Cardiac muscle cell (in vitro differentiated cells and primary cell): ENCODE data around the gene GATA3. TPM values are rescaled to one million over a fixed set of nuclear protein-coding genes. Genes with fewer than 3 reads are reported as not detected.

ENCODE experiments used
- DNase-seq, 2 donors: peaks; one replicate each; pipeline versions ENCODE4 v3.0.0 to v3.0.0-alpha.2; 2010 to 2017; ENCODE audit warnings: low read depth in 1 of 2, low spot score in 1 of 2
- H3K27ac ChIP-seq: fragments of 200-600 bp; sonication (generic); 2 replicates; pipeline ENCODE4 v1.5.1; 2016
- H3K27me3 ChIP-seq: fragments of 200-600 bp; sonication (generic); 2 replicates; pipeline ENCODE4 v1.6.0; 2016; ENCODE audit warnings: control low read depth
- H3K36me3 ChIP-seq: fragments of 200-600 bp; sonication (generic); 2 replicates; pipeline ENCODE4 v1.5.1; 2016; ENCODE audit warnings: control low read depth
- H3K4me1 ChIP-seq: fragments of 200-600 bp; sonication (generic); 2 replicates; pipeline ENCODE4 v1.8.1; 2017; ENCODE audit warnings: low read depth, mild to moderate bottlenecking, mixed run types
- H3K4me3 ChIP-seq: fragments of 200-600 bp; sonication (generic); 2 replicates; pipeline ENCODE4 v1.5.1; 2016; ENCODE audit warnings: mild to moderate bottlenecking
- H3K9me3 ChIP-seq: fragments of 200-600 bp; sonication (generic); 2 replicates; pipeline ENCODE4 v1.5.1; 2017; ENCODE audit warnings: low read depth, mild to moderate bottlenecking, control low read depth
- CTCF ChIP-seq: IDR thresholded peaks from 2 replicates; pipeline ENCODE4 v1.5.1; 2012; ENCODE audit warnings: low read depth, mild to moderate bottlenecking, low read length
- polyA plus RNA-seq: library from polyadenylated mRNA; unstranded; fragments of >200 nt; fragmentation: Nextera tagmentation; extraction: Ambion mirVana; gene quantifications from 2 replicates; pipeline ENCODE4 v1.2.1, GENCODE V29; 2016
- total RNA-seq: library from RNA; depleted of rRNA; stranded (reverse); fragments of >200 nt; gene quantifications from 2 replicates; pipeline ENCODE4 v1.2.3, GENCODE V29; 2016

Gene GATA3
- total and polyA plus RNA-seq, 2 experiments from 2014 or later, result 3.4 to 4.4 TPM

- no peaks in the 10 kb centered on the region for H3K4me1 ChIP-seq
- H3K36me3 ChIP-seq, result no peaks in the 10 kb centered on the region
- no peak for TF ChIP-seq CTCF
- no peak for DNase-seq
- peaks cover 79% of the 10 kb centered on the region for H3K27me3 ChIP-seq
- no peaks in the 10 kb centered on the region for H3K9me3 ChIP-seq
- no peak overlapping the region for H3K4me3 ChIP-seq
- H3K27ac ChIP-seq, result no peak overlapping the region
Observed at GRCh38 chr10:8032558-8032957, 21.9 kb upstream of the GATA3 start.

- peak overlapping the region; percentile 11 for H3K4me3 ChIP-seq
Observed at GRCh38 chr10:8033812-8034465, 20.5 kb upstream of the GATA3 start.

GRCh38 chr10:8034466-8035005, 20.0 kb upstream of the GATA3 start:
- Histone ChIP-seq H3K27me3 (peaks cover 99% of the 10 kb centered on the region), H3K9me3 (no peaks in the 10 kb centered on the region), H3K4me1 (no peaks in the 10 kb centered on the region), H3K27ac (no peak overlapping the region), H3K36me3 (no peaks in the 10 kb centered on the region), H3K4me3 (peak overlapping the region; percentile 11)
- no peak for TF ChIP-seq CTCF
- peak in 1 of 2 donors; percentile 13 for DNase-seq

More at GRCh38 chr10:8033812-8034465, 20.5 kb upstream of the GATA3 start:
- H3K4me1 ChIP-seq, result no peaks in the 10 kb centered on the region
- peaks cover 93% of the 10 kb centered on the region for H3K27me3 ChIP-seq
- H3K9me3 ChIP-seq, result no peaks in the 10 kb centered on the region
- peak in 1 of 2 donors; percentile 9 for DNase-seq
- no peak for TF ChIP-seq CTCF
- no peaks in the 10 kb centered on the region for H3K36me3 ChIP-seq
- H3K27ac ChIP-seq, result no peak overlapping the region

- DNase-seq, result no peak
- Histone ChIP-seq H3K9me3 (no peaks in the 10 kb centered on the region), H3K27ac (no peak overlapping the region), H3K4me1 (no peaks in the 10 kb centered on the region), H3K36me3 (no peaks in the 10 kb centered on the region), H3K4me3 (peak overlapping the region; percentile 11), H3K27me3 (peaks cover 100% of the 10 kb centered on the region)
- TF ChIP-seq CTCF, result no peak
Observed at GRCh38 chr10:8035006-8035640, 19.4 kb upstream of the GATA3 start.

- Histone ChIP-seq H3K36me3 (no peaks in the 10 kb centered on the region), H3K4me3 (no peak overlapping the region), H3K9me3 (no peaks in the 10 kb centered on the region), H3K27me3 (peaks cover 100% of the 10 kb centered on the region), H3K27ac (no peak overlapping the region), H3K4me1 (no peaks in the 10 kb centered on the region)
- no peak for TF ChIP-seq CTCF
- DNase-seq, result peak in 1 of 2 donors; percentile 6
Observed at GRCh38 chr10:8035641-8036470, 18.6 kb upstream of the GATA3 start.
